HepG2 (cell line): ENCODE data around the gene RICTOR. TPM values are rescaled to one million over a fixed set of nuclear protein-coding genes. Genes with fewer than 3 reads are reported as not detected.

Experiments used
- FOXA1 ChIP-seq, 2 experiments: fragments of 450-650 bp in 1 of 2; sonication (generic) in 1 of 2; formaldehyde crosslinking in 1 of 2; IDR thresholded peaks; 2 replicates each; pipeline versions ENCODE4 v1.4.0 to v1.6.1; 2016 to 2020; ENCODE audit warnings: missing genetic modification reagents in 1 of 2
- FOXK2 ChIP-seq: fragments of 450-650 bp; IDR thresholded peaks from 2 replicates; pipeline ENCODE4 v1.6.1; 2016
- GFI1 ChIP-seq: sonication (generic); formaldehyde crosslinking; IDR thresholded peaks from 2 replicates; pipeline ENCODE4 v1.5.0; 2020; ENCODE audit warnings: missing genetic modification reagents, mild to moderate bottlenecking, borderline replicate concordance
- HMGA1 ChIP-seq: sonication (generic); formaldehyde crosslinking; conservative IDR thresholded peaks from 2 replicates; pipeline ENCODE4 v1.4.0; 2020; ENCODE audit warnings: missing genetic modification reagents
- HNRNPLL ChIP-seq: fragments of 200-400 bp; formaldehyde crosslinking; IDR thresholded peaks from 2 replicates; pipeline ENCODE4 v1.6.1; 2017; ENCODE audit warnings: mild to moderate bottlenecking, low read depth, low read length; ENCODE audit not compliant: poor library complexity, severe bottlenecking
- JUNB ChIP-seq: sonication (generic); formaldehyde crosslinking; IDR thresholded peaks from 2 replicates; pipeline ENCODE4 v1.8.0; 2022; ENCODE audit warnings: missing genetic modification reagents, mild to moderate bottlenecking, borderline replicate concordance
- MED1 ChIP-seq: sonication (generic); formaldehyde crosslinking; IDR thresholded peaks from 2 replicates; pipeline ENCODE4 v1.4.0; 2020; ENCODE audit warnings: missing genetic modification reagents
- PHF20 ChIP-seq: sonication (generic); formaldehyde crosslinking; IDR thresholded peaks from 2 replicates; pipeline ENCODE4 v1.5.0; 2020; ENCODE audit warnings: mild to moderate bottlenecking, missing genetic modification reagents
- RARG ChIP-seq: sonication (generic); formaldehyde crosslinking; IDR thresholded peaks from 2 replicates; pipeline ENCODE4 v1.4.0; 2020; ENCODE audit warnings: low read depth, mild to moderate bottlenecking, missing genetic modification reagents
- ZFP37 ChIP-seq: sonication (generic); formaldehyde crosslinking; IDR thresholded peaks from 2 replicates; pipeline ENCODE4 v1.4.0; 2020; ENCODE audit warnings: missing genetic modification reagents, borderline replicate concordance
- ZNF180 ChIP-seq: sonication (generic); formaldehyde crosslinking; IDR thresholded peaks from 2 replicates; pipeline ENCODE4 v1.4.0; 2020; ENCODE audit warnings: low read depth, missing genetic modification reagents, borderline replicate concordance
- ZNF205 ChIP-seq: IDR thresholded peaks from 2 replicates; pipeline ENCODE4 v1.6.1; 2018; ENCODE audit warnings: missing biosample characterization, missing genetic modification reagents
- ZNF781 ChIP-seq: sonication (generic); formaldehyde crosslinking; IDR thresholded peaks from 2 replicates; pipeline ENCODE4 v1.5.1; 2020; ENCODE audit warnings: borderline replicate concordance, mild to moderate bottlenecking, missing genetic modification reagents; ENCODE audit errors: not compliant biosample characterization
- polyA plus RNA-seq, 8 experiments: library from polyadenylated mRNA; depleted of rRNA in 3 of 8; stranded (reverse) in 7 of 8; unstranded in 1 of 8; fragments of >200 nt; fragmentation: Illumina TruSeq in 4 of 8; extraction: Trizol in 4 of 8; gene quantifications; 2 replicates each; pipeline versions ENCODE4 v1.2.1 to v1.2.3, GENCODE V29; 2011 to 2016; ENCODE audit warnings: low read depth in 4 of 8, missing spikeins in 1 of 8, mixed read lengths in 1 of 8; ENCODE audit not compliant: insufficient read depth in 1 of 8
- total RNA-seq, 5 experiments: library from RNA; depleted of rRNA; stranded (reverse); fragments of >200 nt; fragmentation: Illumina TruSeq; extraction: Trizol; gene quantifications; 2 replicates each; pipeline ENCODE4 v1.2.3, GENCODE V29; 2016; ENCODE audit warnings: low read depth in 1 of 5
- TF ChIP-seq, protein P1 (sequence below): sonication (generic); formaldehyde crosslinking; conservative IDR thresholded peaks from 2 replicates; pipeline ENCODE4 v1.8.0; 2022; ENCODE audit warnings: mild to moderate bottlenecking, moderate library complexity, missing genetic modification reagents
- TF ChIP-seq, protein P2 (sequence below): sonication (generic); formaldehyde crosslinking; IDR thresholded peaks from 2 replicates; pipeline ENCODE4 v1.8.0; 2022; ENCODE audit warnings: mild to moderate bottlenecking, missing genetic modification reagents, moderate library complexity
- TF ChIP-seq, protein P3 (sequence below): sonication (generic); formaldehyde crosslinking; IDR thresholded peaks from 2 replicates; pipeline ENCODE4 v1.9.0; 2022; ENCODE audit warnings: missing genetic modification reagents, mild to moderate bottlenecking, borderline replicate concordance
- TF ChIP-seq, protein P4 (sequence below): sonication (generic); formaldehyde crosslinking; IDR thresholded peaks from 2 replicates; pipeline ENCODE4 v1.9.0; 2021; ENCODE audit warnings: missing genetic modification reagents, mild to moderate bottlenecking, borderline replicate concordance
- TF ChIP-seq, protein P5 (sequence below): sonication (generic); formaldehyde crosslinking; IDR thresholded peaks from 2 replicates; pipeline ENCODE4 v1.4.0; 2020; ENCODE audit warnings: missing genetic modification reagents, borderline replicate concordance
- TF ChIP-seq, protein P6 (sequence below): sonication (generic); formaldehyde crosslinking; IDR thresholded peaks from 2 replicates; pipeline ENCODE4 v1.8.0; 2022; ENCODE audit warnings: missing genetic modification reagents, mild to moderate bottlenecking, borderline replicate concordance

Gene RICTOR
- total and polyA plus RNA-seq, 2 of the 13 experiments (the other 11 are each of a cell fraction or from before 2014, with no cell fraction given) = 10.7 to 15.4 TPM

DNA sequence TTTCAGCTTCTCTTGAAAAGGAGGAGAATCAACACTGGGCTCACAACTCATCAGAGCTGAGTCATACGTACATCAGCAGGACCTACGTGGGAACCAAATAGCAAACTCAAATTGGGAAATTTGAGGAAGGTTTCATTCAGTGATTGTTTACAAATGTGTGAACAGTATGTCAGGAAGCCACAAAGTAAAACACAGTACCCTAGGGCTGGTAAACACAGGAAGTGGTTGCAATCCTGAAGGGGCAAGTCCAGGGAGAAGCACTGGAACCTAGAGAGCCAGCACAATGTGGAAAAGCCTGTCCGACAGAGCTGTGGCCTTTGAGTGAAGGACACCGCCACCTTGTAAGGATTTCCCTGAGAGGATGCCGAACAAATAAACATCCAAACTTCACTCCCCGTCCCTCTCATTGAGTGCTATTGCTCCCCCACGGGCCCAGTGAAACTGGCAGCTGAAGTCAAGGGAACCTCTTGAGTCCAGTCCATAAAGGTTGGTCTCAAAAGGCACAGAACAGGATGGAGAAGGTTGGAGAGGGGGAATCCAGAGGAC, 26.7 kb upstream of the RICTOR start (continued):
- TF ChIP-seq ZNF180 (CRISPR knock-in tag) = no peak
- TF ChIP-seq, protein P1, sequence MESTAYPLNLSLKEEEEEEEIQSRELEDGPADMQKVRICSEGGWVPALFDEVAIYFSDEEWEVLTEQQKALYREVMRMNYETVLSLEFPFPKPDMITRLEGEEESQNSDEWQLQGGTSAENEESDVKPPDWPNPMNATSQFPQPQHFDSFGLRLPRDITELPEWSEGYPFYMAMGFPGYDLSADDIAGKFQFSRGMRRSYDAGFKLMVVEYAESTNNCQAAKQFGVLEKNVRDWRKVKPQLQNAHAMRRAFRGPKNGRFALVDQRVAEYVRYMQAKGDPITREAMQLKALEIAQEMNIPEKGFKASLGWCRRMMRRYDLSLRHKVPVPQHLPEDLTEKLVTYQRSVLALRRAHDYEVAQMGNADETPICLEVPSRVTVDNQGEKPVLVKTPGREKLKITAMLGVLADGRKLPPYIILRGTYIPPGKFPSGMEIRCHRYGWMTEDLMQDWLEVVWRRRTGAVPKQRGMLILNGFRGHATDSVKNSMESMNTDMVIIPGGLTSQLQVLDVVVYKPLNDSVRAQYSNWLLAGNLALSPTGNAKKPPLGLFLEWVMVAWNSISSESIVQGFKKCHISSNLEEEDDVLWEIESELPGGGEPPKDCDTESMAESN (CRISPR knock-in tag) = peak; percentile 51; the same call in 1 of the 2 replicates
- no peak for TF ChIP-seq ZNF781 (CRISPR knock-in tag)
- TF ChIP-seq FOXK2 = no peak
- TF ChIP-seq, protein P2, sequence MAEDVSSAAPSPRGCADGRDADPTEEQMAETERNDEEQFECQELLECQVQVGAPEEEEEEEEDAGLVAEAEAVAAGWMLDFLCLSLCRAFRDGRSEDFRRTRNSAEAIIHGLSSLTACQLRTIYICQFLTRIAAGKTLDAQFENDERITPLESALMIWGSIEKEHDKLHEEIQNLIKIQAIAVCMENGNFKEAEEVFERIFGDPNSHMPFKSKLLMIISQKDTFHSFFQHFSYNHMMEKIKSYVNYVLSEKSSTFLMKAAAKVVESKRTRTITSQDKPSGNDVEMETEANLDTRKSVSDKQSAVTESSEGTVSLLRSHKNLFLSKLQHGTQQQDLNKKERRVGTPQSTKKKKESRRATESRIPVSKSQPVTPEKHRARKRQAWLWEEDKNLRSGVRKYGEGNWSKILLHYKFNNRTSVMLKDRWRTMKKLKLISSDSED = no peak
- no peak for TF ChIP-seq RARG
- TF ChIP-seq, protein P3, sequence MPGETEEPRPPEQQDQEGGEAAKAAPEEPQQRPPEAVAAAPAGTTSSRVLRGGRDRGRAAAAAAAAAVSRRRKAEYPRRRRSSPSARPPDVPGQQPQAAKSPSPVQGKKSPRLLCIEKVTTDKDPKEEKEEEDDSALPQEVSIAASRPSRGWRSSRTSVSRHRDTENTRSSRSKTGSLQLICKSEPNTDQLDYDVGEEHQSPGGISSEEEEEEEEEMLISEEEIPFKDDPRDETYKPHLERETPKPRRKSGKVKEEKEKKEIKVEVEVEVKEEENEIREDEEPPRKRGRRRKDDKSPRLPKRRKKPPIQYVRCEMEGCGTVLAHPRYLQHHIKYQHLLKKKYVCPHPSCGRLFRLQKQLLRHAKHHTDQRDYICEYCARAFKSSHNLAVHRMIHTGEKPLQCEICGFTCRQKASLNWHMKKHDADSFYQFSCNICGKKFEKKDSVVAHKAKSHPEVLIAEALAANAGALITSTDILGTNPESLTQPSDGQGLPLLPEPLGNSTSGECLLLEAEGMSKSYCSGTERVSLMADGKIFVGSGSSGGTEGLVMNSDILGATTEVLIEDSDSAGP = no peak
- TF ChIP-seq PHF20 (CRISPR knock-in tag) = no peak
- peak; percentile 88 for TF ChIP-seq MED1 (CRISPR knock-in tag)
- no peak for TF ChIP-seq JUNB
- TF ChIP-seq, protein P4, sequence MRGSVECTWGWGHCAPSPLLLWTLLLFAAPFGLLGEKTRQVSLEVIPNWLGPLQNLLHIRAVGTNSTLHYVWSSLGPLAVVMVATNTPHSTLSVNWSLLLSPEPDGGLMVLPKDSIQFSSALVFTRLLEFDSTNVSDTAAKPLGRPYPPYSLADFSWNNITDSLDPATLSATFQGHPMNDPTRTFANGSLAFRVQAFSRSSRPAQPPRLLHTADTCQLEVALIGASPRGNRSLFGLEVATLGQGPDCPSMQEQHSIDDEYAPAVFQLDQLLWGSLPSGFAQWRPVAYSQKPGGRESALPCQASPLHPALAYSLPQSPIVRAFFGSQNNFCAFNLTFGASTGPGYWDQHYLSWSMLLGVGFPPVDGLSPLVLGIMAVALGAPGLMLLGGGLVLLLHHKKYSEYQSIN (CRISPR knock-in tag) = no peak
- no peak for TF ChIP-seq ZNF205
- no peak for TF ChIP-seq FOXA1 (IDR thresholded peaks at IDR 0.05)
- TF ChIP-seq FOXA1 (CRISPR knock-in tag; IDR thresholded peaks at IDR 0.05) = peak; percentile 73
- TF ChIP-seq HNRNPLL = no peak
- TF ChIP-seq HMGA1 = no peak
- TF ChIP-seq, protein P5, sequence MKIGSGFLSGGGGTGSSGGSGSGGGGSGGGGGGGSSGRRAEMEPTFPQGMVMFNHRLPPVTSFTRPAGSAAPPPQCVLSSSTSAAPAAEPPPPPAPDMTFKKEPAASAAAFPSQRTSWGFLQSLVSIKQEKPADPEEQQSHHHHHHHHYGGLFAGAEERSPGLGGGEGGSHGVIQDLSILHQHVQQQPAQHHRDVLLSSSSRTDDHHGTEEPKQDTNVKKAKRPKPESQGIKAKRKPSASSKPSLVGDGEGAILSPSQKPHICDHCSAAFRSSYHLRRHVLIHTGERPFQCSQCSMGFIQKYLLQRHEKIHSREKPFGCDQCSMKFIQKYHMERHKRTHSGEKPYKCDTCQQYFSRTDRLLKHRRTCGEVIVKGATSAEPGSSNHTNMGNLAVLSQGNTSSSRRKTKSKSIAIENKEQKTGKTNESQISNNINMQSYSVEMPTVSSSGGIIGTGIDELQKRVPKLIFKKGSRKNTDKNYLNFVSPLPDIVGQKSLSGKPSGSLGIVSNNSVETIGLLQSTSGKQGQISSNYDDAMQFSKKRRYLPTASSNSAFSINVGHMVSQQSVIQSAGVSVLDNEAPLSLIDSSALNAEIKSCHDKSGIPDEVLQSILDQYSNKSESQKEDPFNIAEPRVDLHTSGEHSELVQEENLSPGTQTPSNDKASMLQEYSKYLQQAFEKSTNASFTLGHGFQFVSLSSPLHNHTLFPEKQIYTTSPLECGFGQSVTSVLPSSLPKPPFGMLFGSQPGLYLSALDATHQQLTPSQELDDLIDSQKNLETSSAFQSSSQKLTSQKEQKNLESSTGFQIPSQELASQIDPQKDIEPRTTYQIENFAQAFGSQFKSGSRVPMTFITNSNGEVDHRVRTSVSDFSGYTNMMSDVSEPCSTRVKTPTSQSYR (CRISPR knock-in tag) = no peak
- TF ChIP-seq, protein P6, sequence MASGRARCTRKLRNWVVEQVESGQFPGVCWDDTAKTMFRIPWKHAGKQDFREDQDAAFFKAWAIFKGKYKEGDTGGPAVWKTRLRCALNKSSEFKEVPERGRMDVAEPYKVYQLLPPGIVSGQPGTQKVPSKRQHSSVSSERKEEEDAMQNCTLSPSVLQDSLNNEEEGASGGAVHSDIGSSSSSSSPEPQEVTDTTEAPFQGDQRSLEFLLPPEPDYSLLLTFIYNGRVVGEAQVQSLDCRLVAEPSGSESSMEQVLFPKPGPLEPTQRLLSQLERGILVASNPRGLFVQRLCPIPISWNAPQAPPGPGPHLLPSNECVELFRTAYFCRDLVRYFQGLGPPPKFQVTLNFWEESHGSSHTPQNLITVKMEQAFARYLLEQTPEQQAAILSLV (CRISPR knock-in tag) = no peak
- TF ChIP-seq GFI1 (CRISPR knock-in tag) = no peak
- no peak for TF ChIP-seq ZFP37 (CRISPR knock-in tag)
